IMR-90 (cell line): ENCODE measurements around the gene SRPK1.
"Not testable (repeated sequence)": the region's sequence is repeated elsewhere in the genome, so short reads cannot be mapped to it uniquely, and the experiment has no call there.

ENCODE experiments used
- CEBPB ChIP-seq: IDR thresholded peaks from 2 replicates; pipeline ENCODE4 v1.6.1; 2012; ENCODE audit warnings: low read depth, low read length, improper control_type of control experiment
- ELK1 ChIP-seq: fragments of 150-350 bp; IDR thresholded peaks from 2 replicates; pipeline ENCODE4 v1.6.1; 2016; ENCODE audit warnings: low read depth, mild to moderate bottlenecking, low read length, moderate library complexity, borderline replicate concordance
- FOS ChIP-seq: fragments of 150-350 bp; IDR thresholded peaks from 2 replicates; pipeline ENCODE4 v1.6.1; 2016; ENCODE audit warnings: low read depth, low read length
- NFE2L2 ChIP-seq: fragments of 150-350 bp; IDR thresholded peaks from 2 replicates; pipeline ENCODE4 v1.6.1; 2016; ENCODE audit warnings: low read depth, mild to moderate bottlenecking, low read length
- POLR2A ChIP-seq: IDR thresholded peaks from 2 replicates; pipeline ENCODE4 v1.6.1; 2012; ENCODE audit warnings: mild to moderate bottlenecking, low read depth, low read length
- RAD21 ChIP-seq: IDR thresholded peaks from 2 replicates; pipeline ENCODE4 v1.6.1; 2012; ENCODE audit warnings: low read length, improper control_type of control experiment
- RCOR1 ChIP-seq: IDR thresholded peaks from 2 replicates; pipeline ENCODE4 v1.6.1; 2012; ENCODE audit warnings: mild to moderate bottlenecking, low read length, improper control_type of control experiment; ENCODE audit not compliant: insufficient replicate concordance
- SMC3 ChIP-seq: fragments of 150-350 bp; IDR thresholded peaks from 2 replicates; pipeline ENCODE4 v1.6.1; 2016; ENCODE audit warnings: low read depth, mild to moderate bottlenecking, antibody characterized with exemption, low read length, moderate library complexity
- TF ChIP-seq, protein P1 (sequence below): conservative IDR thresholded peaks from 2 replicates; pipeline ENCODE4 v1.5.1; 2012; ENCODE audit warnings: mild to moderate bottlenecking, low read depth, low read length, improper control_type of control experiment

DNA sequence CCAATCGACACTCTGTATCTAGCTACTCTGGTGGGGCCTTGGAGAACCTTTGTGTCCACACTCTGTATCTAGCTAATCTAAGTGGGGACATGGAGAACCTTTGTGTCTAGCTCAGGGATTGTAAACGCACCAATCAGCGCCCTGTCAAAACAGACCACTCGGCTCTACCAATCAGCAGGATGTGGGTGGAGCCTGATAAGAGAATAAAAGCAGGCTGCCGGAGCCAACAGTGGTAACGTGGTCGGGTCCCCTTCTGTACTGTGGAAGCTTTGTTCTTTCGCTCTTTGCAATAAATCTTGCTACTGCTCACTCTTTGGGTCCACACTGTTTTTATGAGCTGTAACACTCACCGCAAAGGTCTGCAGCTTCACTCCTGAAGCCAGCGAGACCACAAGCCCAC, 11.0 kb upstream of the SRPK1 start:
- not testable (repeated sequence) for TF ChIP-seq CEBPB, ELK1, POLR2A, FOS, SMC3, RCOR1, RAD21, NFE2L2
- TF ChIP-seq, protein P1, sequence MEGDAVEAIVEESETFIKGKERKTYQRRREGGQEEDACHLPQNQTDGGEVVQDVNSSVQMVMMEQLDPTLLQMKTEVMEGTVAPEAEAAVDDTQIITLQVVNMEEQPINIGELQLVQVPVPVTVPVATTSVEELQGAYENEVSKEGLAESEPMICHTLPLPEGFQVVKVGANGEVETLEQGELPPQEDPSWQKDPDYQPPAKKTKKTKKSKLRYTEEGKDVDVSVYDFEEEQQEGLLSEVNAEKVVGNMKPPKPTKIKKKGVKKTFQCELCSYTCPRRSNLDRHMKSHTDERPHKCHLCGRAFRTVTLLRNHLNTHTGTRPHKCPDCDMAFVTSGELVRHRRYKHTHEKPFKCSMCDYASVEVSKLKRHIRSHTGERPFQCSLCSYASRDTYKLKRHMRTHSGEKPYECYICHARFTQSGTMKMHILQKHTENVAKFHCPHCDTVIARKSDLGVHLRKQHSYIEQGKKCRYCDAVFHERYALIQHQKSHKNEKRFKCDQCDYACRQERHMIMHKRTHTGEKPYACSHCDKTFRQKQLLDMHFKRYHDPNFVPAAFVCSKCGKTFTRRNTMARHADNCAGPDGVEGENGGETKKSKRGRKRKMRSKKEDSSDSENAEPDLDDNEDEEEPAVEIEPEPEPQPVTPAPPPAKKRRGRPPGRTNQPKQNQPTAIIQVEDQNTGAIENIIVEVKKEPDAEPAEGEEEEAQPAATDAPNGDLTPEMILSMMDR = not testable (repeated sequence)
